B cell (primary cell): ENCODE results near the gene KDM3A.

Source experiments
- EZH2 ChIP-seq: IDR thresholded peaks from 2 replicates; pipeline ENCODE4 v1.6.1; 2012; ENCODE audit warnings: borderline replicate concordance, low read depth, mild to moderate bottlenecking, moderate library complexity, low read length; ENCODE audit not compliant: insufficient read depth, poor library complexity, severe bottlenecking
- TF ChIP-seq, protein P1 (sequence below): fragments of 200-600 bp; IDR thresholded peaks from one replicate; pipeline ENCODE4 v1.8.0; 2022; ENCODE audit warnings: antibody characterized with exemption, mild to moderate bottlenecking

- TF ChIP-seq EZH2: no peak
- TF ChIP-seq, protein P1, sequence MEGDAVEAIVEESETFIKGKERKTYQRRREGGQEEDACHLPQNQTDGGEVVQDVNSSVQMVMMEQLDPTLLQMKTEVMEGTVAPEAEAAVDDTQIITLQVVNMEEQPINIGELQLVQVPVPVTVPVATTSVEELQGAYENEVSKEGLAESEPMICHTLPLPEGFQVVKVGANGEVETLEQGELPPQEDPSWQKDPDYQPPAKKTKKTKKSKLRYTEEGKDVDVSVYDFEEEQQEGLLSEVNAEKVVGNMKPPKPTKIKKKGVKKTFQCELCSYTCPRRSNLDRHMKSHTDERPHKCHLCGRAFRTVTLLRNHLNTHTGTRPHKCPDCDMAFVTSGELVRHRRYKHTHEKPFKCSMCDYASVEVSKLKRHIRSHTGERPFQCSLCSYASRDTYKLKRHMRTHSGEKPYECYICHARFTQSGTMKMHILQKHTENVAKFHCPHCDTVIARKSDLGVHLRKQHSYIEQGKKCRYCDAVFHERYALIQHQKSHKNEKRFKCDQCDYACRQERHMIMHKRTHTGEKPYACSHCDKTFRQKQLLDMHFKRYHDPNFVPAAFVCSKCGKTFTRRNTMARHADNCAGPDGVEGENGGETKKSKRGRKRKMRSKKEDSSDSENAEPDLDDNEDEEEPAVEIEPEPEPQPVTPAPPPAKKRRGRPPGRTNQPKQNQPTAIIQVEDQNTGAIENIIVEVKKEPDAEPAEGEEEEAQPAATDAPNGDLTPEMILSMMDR: no peak
These were observed 266 bp downstream of the KDM3A start for GRCh38 chr2:86441392-86441881.
